Measurements from ENCODE around the gene HDAC3.

DNA sequence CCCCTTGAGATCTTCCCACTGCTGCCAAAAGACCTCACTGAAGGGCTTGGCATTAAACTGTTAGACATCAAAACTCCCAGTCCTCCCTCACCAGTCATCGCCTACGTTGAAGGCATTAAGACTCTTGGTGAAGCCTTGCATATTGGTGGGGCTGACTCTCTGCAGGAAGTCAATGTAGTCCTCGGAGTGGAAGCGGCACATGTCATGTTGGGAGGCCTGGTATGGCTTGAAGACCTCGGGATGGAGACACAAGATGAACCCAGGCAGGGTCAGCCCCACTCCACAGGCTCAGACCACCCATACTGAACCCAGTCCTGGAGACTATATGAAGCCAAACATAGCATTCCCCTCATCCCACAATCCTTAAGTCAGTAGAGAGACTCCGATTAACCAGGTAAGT, 1.9 kb downstream of the HDAC3 start:
- TF ChIP-seq, protein P1, sequence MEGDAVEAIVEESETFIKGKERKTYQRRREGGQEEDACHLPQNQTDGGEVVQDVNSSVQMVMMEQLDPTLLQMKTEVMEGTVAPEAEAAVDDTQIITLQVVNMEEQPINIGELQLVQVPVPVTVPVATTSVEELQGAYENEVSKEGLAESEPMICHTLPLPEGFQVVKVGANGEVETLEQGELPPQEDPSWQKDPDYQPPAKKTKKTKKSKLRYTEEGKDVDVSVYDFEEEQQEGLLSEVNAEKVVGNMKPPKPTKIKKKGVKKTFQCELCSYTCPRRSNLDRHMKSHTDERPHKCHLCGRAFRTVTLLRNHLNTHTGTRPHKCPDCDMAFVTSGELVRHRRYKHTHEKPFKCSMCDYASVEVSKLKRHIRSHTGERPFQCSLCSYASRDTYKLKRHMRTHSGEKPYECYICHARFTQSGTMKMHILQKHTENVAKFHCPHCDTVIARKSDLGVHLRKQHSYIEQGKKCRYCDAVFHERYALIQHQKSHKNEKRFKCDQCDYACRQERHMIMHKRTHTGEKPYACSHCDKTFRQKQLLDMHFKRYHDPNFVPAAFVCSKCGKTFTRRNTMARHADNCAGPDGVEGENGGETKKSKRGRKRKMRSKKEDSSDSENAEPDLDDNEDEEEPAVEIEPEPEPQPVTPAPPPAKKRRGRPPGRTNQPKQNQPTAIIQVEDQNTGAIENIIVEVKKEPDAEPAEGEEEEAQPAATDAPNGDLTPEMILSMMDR (IDR thresholded peaks at IDR 0.05; ENCODE audit: insufficient read depth, low read length): no peak
- TF ChIP-seq POLR2AphosphoS5 (IDR thresholded peaks at IDR 0.05; ENCODE audit: low read depth): no peak
- no peak for TF ChIP-seq GABPA (IDR thresholded peaks at IDR 0.05; ENCODE audit: low read depth)
- TF ChIP-seq, protein P2, sequence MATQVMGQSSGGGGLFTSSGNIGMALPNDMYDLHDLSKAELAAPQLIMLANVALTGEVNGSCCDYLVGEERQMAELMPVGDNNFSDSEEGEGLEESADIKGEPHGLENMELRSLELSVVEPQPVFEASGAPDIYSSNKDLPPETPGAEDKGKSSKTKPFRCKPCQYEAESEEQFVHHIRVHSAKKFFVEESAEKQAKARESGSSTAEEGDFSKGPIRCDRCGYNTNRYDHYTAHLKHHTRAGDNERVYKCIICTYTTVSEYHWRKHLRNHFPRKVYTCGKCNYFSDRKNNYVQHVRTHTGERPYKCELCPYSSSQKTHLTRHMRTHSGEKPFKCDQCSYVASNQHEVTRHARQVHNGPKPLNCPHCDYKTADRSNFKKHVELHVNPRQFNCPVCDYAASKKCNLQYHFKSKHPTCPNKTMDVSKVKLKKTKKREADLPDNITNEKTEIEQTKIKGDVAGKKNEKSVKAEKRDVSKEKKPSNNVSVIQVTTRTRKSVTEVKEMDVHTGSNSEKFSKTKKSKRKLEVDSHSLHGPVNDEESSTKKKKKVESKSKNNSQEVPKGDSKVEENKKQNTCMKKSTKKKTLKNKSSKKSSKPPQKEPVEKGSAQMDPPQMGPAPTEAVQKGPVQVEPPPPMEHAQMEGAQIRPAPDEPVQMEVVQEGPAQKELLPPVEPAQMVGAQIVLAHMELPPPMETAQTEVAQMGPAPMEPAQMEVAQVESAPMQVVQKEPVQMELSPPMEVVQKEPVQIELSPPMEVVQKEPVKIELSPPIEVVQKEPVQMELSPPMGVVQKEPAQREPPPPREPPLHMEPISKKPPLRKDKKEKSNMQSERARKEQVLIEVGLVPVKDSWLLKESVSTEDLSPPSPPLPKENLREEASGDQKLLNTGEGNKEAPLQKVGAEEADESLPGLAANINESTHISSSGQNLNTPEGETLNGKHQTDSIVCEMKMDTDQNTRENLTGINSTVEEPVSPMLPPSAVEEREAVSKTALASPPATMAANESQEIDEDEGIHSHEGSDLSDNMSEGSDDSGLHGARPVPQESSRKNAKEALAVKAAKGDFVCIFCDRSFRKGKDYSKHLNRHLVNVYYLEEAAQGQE (IDR thresholded peaks at IDR 0.05; ENCODE audit: insufficient replicate concordance, low read depth): no peak
- TF ChIP-seq SPI1 (IDR thresholded peaks at IDR 0.05; ENCODE audit: borderline replicate concordance, low read depth): no peak
